ENCODE data around the gene PPP1R37. TPM values are rescaled to one million over a fixed set of nuclear protein-coding genes. Genes with fewer than 3 reads are reported as not detected.

Gene PPP1R37
- polyA plus RNA-seq, 3 donors = 0.10 to 11.8 (median 0.22) TPM

GRCh38 chr19:45158503-45159209 is 65.7 kb downstream of the PPP1R37 start:
- Histone ChIP-seq H3K9ac (ENCODE audit: insufficient read depth, low read length, poor library complexity, severe bottlenecking) (no peak overlapping the region), H3K4me1 (ENCODE audit: control insufficient read depth in 1 of 2, insufficient read depth in 2 of 2, low read length in 2 of 2) (peaks cover 0 to 4% of the 10 kb centered on the region in 2 donors), H3K4me3 (replicated peaks in 1 of 3; ENCODE audit: low read depth in 2 of 3, low read length in 3 of 3) (no peak overlapping the region), H3K4me2 (replicated peaks; ENCODE audit: extremely low read depth, low read length, poor library complexity, severe bottlenecking) (no peak overlapping the region), H3K27ac (ENCODE audit: low read depth in 1 of 2, low read length in 2 of 2) (no peak overlapping the region), H3K36me3 (replicated peaks in 1 of 2; ENCODE audit: control insufficient read depth in 1 of 2, insufficient read depth in 2 of 2, low read length in 2 of 2) (no peaks in the 10 kb centered on the region), H3K79me2 (ENCODE audit: insufficient read depth, low read length) (no peaks in the 10 kb centered on the region), H4K20me1 (ENCODE audit: insufficient read depth, low read length) (no peaks in the 10 kb centered on the region), H3K9me3 (replicated peaks in 1 of 2; ENCODE audit: control insufficient read depth in 1 of 2, insufficient read depth in 1 of 2, low read length in 2 of 2) (no peaks in the 10 kb centered on the region), H2AFZ (ENCODE audit: insufficient read depth, low read depth, low read length, poor library complexity, severe bottlenecking) (no peak overlapping the region), H3K27me3 (ENCODE audit: control insufficient read depth in 2 of 2, insufficient read depth in 2 of 2, low read length in 2 of 2) (peaks cover 6 to 20% of the 10 kb centered on the region in 2 donors)
- no peak overlapping the region for H3K27ac Mint-ChIP-seq
- DNase-seq = no peak
- intact Hi-C loops (cut with micrococcal nuclease) = no loop called here
- peak overlapping the region in 1 of 2 donors; percentile 7 for H3K4me3 Mint-ChIP-seq
- 50% methylated on average over 26 of the region's 27 CpGs for WGBS (ENCODE audit: insufficient coverage)
- H3K9me3 Mint-ChIP-seq = peaks cover 0 to 9% (median 3%) of the 10 kb centered on the region in 7 donors
- H3K27me3 Mint-ChIP-seq (ENCODE audit: low read depth in 3 of 3) = peaks cover 35 to 66% (median 55%) of the 10 kb centered on the region in 3 donors
- no peak for TF ChIP-seq CTCF (IDR thresholded peaks at IDR 0.05)
- H3K36me3 Mint-ChIP-seq = peaks cover 0 to 5% of the 10 kb centered on the region in 2 donors
- peaks cover 7% of the 10 kb centered on the region for H3K4me1 Mint-ChIP-seq

GRCh38 chr19:45159210-45159970 is 66.4 kb downstream of the PPP1R37 start:
- no peak for DNase-seq
- H3K36me3 Mint-ChIP-seq = no peaks in the 10 kb centered on the region
- peaks cover 27 to 66% (median 52%) of the 10 kb centered on the region in 3 donors for H3K27me3 Mint-ChIP-seq (ENCODE audit: low read depth in 3 of 3)
- Histone ChIP-seq H3K27me3 (ENCODE audit: control insufficient read depth in 2 of 2, insufficient read depth in 2 of 2, low read length in 2 of 2) (peaks cover 0 to 13% of the 10 kb centered on the region in 2 donors), H3K36me3 (replicated peaks in 1 of 2; ENCODE audit: control insufficient read depth in 1 of 2, insufficient read depth in 2 of 2, low read length in 2 of 2) (no peaks in the 10 kb centered on the region), H3K9ac (ENCODE audit: insufficient read depth, low read length, poor library complexity, severe bottlenecking) (no peak overlapping the region), H2AFZ (ENCODE audit: insufficient read depth, low read depth, low read length, poor library complexity, severe bottlenecking) (no peak overlapping the region), H3K4me3 (replicated peaks in 1 of 3; ENCODE audit: low read depth in 2 of 3, low read length in 3 of 3) (no peak overlapping the region), H4K20me1 (ENCODE audit: insufficient read depth, low read length) (no peaks in the 10 kb centered on the region), H3K4me1 (ENCODE audit: control insufficient read depth in 1 of 2, insufficient read depth in 2 of 2, low read length in 2 of 2) (peaks cover 3 to 6% of the 10 kb centered on the region in 2 donors), H3K79me2 (ENCODE audit: insufficient read depth, low read length) (no peaks in the 10 kb centered on the region), H3K9me3 (replicated peaks in 1 of 2; ENCODE audit: control insufficient read depth in 1 of 2, insufficient read depth in 1 of 2, low read length in 2 of 2) (no peaks in the 10 kb centered on the region), H3K27ac (ENCODE audit: low read depth in 1 of 2, low read length in 2 of 2) (no peak overlapping the region), H3K4me2 (replicated peaks; ENCODE audit: extremely low read depth, low read length, poor library complexity, severe bottlenecking) (no peak overlapping the region)
- intact Hi-C loops (cut with micrococcal nuclease) = no loop called here
- peaks cover 0 to 6% (median 0%) of the 10 kb centered on the region in 7 donors for H3K9me3 Mint-ChIP-seq
- 89% methylated on average over 9 of the region's 12 CpGs for WGBS (ENCODE audit: insufficient coverage)
- H3K4me3 Mint-ChIP-seq = peak overlapping the region in 1 of 2 donors; percentile 7
- TF ChIP-seq CTCF (IDR thresholded peaks at IDR 0.05) = no peak
- H3K4me1 Mint-ChIP-seq = peaks cover 5% of the 10 kb centered on the region
- peak overlapping the region in 1 of 7 donors; percentile 5 for H3K27ac Mint-ChIP-seq
